Ammon's horn (tissue), 1 donor: ENCODE results near the gene SP8.
A peak's percentile ranks its signal among the peaks of the same experiment; 100 is the strongest.

ENCODE experiments used
- DNase-seq: peaks from one replicate; pipeline ENCODE4 v3.0.0-alpha.2; 2016; ENCODE audit warnings: low spot score

The SP8 gene

DNA sequence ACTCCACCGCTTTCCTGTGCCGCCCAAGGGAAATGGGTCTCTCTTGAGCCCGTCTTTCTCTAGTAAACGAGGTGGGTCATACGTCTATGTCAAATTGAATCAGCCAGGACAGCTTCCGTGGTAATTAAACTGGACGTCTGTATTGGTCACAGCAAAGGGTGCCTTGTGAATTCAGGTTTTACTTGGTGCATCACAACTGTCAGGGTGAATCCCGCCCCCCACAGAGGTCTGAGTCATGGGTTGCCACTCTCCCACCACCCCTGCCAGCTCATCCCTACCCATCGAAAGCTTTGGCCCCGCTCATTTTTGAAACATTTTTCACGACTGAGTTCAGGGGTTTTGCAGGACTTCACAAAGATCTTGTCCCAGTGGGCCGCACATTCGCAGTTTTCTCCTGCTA, 8.0 kb upstream of the SP8 start:
- no peak for DNase-seq

GRCh38 chr7:20793694-20794394, 7.2 kb upstream of the SP8 start:
- no peak for DNase-seq

GRCh38 chr7:20793248-20793647, 6.6 kb upstream of the SP8 start:
- DNase-seq, result no peak

GRCh38 chr7:20791538-20792434, 5.1 kb upstream of the SP8 start:
- no peak for DNase-seq

DNA sequence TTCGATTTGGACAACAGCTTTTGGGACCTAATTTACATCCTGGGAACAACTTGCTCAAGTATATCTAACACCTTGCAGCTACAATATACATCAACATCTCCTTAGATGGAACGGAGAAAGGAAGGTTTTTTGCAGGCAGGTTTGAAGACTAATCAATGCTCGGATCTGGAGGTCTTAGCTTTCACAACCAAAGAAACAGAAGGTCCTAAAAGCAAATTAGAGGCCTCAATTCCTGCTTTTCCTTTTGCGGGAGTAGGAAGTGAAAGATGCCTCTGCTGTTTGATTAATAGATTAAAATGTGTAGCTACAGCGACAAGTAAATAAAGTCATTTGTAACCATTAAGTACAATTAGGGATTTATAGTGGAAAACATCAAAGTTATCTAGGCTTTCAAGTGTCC, 3.7 kb upstream of the SP8 start:
- no peak for DNase-seq

GRCh38 chr7:20788420-20788990, 1.8 kb upstream of the SP8 start:
- no peak for DNase-seq

GRCh38 chr7:20787660-20788419, 1.2 kb upstream of the SP8 start:
- no peak for DNase-seq

DNA sequence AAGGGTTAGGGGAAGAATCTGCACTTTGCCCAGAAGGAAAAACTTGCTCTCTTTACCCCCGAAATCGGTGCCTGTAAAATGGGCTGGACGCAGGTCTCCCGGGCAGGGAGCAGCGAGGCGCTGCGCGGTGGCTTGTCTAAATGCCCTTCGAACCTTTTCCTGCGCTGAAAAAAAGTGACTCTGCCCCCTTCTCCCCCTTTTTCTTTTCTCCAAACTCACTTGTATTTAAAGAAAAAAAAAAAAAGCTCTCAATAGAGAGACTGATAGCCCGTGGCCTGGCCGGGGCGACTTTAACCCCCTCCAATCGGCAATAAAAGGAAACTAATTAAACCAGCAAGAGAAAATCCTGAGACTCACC, 286 bp downstream of the SP8 start:
- no peak for DNase-seq

- no peak for DNase-seq
These were observed 655 bp downstream of the SP8 start for GRCh38 chr7:20786049-20786412.

DNA sequence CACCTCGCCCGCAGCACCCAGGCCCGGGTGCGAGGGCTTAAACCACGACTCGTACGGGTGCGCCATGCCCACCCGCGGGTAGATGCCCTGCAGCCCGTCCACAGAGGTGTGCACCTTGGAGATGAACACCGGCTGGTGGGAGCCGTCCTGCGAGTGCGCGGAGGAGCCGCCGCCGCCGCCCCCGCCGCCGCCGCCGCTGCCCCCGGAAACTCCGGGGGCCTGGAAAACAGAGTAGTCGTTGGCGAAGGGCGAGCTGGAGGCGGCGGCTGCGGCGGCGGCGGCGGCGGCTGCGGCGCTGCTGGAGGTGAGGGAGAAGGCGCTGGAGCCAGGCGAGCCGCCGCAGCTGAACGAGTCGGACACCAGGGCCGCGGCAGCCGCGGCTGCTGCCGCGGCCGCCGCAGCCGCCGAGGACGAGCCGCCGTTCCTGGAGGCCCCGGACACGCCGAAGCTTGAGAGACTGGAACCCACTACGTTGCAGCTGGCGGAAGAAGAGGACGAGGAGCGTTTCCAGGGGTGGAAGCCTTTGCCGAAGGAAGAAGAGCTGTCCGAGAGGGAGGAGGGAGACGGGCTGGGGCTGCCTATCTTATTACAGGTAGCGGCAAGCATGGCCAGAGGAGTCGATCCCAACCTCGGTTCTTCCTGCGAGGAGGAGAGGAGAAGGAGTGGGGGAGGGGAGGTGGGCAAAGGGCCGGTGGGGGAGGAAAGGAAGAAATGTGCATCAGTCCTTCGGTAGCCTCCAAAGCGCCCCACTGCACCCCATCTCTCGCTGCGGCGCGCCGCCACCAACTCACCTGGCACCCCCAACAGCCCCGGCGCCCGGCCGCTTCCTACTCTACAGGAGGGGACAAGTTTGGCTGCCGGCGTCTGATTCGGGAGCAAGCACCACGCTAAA, 1.3 kb downstream of the SP8 start:
- no peak for DNase-seq

- DNase-seq, result no peak
These were observed 2.1 kb downstream of the SP8 start for GRCh38 chr7:20784388-20785156.

DNA sequence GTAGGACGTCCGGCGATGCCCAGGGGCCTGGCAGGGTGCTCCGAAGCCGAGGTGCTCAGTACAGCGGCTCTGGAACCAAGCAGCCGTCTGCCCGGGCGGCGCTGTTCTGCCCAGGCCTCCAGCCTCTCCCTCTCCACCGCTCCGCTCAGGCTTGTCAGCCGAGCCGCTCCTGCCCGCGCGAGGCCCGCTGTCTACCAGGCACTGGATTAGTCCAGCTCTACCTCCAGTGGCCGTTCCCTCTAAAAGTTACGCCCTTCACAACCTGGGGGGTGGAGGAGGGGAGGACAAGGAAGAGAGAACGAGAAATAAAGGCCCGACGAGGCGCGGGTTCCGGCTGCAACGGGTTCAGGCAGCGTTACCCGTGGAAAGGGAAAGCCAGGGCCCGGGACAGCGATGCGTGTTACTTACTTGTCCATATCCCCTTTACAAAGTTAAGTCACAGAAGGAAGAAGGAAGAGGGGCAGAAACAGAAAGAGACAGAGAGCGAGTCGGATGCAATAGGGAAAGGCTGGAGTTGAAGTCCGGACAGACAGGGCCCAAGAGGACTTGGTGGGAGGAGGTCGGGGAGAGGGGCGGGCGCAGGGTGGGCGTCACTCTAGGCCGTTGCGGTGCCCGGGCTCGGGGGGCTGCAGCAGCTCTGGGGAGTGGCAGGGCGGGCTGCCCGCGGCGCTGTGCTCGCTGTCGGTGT, 2.8 kb downstream of the SP8 start:
- DNase-seq, result no peak

DNA sequence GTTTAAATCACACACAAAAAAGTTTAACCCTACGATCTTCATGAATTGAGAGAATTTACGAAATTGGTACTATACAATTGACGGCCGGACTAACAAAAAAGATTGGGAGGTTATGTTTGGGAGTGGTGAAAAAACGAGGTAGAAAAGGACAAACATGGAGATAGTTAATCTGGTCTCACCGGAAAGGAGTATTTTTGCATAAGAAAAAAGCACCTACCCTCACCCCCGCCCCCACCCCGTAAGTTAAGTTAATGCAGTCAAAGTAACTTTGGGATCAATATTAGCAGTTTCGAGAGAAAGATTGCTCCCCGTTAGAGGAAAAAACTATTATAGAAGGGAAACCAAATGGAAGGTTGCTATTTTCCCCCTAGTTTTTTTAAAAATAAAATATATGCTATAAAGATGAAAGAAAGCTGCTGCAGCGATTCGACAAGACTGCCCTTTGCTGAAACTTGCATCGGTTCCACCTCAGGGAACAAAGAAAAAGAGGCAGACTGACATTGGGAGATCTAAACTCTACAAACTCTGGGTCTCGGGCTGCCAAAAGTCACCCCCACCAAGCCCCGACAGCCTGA, 3.5 kb downstream of the SP8 start:
- no peak for DNase-seq

GRCh38 chr7:20779041-20779440, 7.6 kb downstream of the SP8 start:
- DNase-seq, result no peak

GRCh38 chr7:20778063-20778721, 8.5 kb downstream of the SP8 start:
- peak; percentile 47 for DNase-seq

DNA sequence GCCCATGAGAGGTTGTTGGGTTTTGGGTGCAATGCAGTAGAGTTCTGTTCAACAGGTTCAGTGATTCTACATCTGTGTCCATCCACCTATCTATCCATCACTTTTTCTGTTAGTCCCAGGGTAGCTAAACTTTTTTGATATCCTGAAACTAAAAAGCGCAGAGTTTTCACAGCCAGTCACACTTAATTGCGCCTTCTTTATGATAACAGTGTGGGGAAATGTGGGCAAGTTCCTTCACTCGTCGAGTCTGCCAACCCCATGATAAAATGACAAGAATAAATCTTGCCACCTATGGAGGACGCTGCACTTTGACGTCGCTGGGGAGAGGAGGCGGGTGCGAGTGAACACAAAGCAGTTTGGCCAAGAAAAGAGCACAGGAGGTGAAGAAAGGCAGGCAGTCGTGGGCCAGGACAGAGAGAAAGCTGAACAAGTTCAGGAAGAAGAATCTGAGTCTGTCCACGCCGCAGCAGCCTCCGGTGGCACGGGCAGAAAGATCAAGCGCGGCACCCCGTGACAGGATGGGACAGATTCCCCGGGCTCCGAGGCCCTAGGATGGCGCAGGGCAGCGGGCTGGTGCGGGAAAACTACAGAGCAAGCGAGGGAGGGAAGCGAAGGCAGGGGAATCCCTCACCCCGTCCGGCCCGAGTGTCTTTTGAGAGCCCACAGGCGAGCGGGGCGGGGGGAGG, 9.2 kb downstream of the SP8 start:
- DNase-seq, result no peak

DNA sequence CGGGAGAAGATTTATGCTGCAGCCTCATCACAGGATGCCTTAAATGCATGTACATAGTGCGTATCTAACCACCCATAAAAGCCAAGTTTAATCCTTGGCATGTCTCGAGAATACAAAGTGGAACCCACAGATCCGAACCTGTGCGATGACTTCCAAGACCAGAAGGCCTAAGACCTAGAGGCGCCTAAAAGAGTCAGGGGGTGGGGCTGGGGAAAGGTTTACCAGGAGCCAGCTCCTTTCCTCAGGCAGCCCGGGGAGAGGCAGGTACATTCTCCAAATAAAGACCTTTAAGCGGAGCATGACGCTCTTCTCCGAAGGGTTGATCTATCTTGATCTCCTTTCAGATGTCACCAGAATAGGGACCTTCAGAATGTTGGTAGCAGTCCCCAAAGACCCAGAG, 9.7 kb downstream of the SP8 start:
- no peak for DNase-seq

DNA sequence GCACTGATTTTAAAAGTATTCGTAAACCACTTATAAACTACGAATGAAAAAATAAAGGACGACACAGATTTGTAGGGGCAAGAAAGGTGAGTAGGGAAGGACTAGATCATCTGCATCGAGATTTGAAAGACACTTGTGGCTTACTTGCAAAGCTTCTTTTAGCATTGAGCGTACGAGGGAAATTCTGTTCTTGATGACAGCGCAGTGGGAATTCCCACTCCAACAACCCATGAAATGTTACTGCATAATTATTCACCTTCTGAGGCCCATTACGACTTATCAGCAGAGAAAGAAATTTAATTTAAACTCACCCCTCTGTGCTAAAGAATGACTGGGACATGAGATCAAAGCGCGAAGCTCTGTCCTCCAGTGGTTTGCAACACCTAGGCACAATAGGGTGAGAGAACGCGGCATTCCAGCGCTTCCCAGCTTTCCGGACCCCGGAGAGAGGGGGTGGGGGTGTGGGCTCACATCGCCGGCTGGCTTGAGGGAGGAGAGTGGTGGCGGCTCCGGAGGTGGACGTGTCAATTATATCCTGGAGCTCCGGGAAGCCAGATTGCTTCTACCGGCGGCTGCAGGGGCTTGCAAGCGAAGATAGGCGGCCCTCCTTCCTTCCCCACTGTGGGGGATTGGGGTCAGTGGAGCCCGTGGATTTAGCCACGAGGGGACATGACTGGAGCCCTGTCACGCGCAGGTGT, 10.3 kb downstream of the SP8 start:
- DNase-seq, result no peak
